ENCODE data around the gene ZNF18.

ZNF18 gene, protein sequence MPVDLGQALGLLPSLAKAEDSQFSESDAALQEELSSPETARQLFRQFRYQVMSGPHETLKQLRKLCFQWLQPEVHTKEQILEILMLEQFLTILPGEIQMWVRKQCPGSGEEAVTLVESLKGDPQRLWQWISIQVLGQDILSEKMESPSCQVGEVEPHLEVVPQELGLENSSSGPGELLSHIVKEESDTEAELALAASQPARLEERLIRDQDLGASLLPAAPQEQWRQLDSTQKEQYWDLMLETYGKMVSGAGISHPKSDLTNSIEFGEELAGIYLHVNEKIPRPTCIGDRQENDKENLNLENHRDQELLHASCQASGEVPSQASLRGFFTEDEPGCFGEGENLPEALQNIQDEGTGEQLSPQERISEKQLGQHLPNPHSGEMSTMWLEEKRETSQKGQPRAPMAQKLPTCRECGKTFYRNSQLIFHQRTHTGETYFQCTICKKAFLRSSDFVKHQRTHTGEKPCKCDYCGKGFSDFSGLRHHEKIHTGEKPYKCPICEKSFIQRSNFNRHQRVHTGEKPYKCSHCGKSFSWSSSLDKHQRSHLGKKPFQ

DNA sequence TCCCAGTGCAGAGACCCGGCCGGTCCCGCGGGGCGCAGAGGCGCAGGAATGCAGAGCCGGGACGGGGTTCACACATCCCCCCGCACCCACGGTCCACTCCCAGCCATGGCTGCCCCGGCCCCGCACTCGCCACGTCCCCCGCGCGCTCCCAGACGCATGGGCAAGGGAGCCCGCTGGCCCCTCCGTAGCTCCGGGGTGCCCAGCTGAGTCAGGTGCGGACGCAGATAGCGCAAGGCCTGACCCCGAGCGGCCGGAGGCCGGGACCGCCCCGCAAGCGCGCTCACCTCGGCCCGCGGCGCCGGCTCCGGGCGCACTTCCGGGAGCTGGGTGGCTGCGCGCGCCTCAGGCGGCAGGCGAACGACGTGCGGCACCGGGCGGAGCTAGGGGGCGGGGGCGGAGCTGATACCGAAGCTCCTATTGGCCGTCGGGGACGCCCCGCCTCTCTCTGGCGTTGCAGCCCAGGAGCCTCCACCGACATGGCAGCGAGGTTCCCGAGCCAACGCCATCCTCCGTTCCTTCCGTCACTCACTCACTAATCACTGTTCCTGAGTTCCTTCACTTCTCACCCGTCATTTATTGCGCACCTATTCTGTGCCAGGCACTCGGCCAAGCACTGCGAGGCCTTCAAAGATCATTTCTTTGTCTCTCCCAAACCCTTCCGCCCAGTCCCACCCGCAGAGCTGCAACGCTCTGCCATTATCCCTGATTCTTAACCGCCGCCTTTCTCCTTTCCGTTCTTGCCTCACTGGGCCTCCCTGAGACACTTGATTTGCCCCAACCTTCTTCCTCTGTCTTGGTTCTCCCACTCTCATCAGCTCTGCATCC lies at the start of gene ZNF18:
ZNF18 (minus strand) TSS at position 329 of the 825 bp plus-strand sequence. CDS start 4,646 bp downstream, outside the sequence.
- in situ Hi-C loops (cut with MboI; ENCODE audit: low sequenced_read_pairs): no loop called here

DNA sequence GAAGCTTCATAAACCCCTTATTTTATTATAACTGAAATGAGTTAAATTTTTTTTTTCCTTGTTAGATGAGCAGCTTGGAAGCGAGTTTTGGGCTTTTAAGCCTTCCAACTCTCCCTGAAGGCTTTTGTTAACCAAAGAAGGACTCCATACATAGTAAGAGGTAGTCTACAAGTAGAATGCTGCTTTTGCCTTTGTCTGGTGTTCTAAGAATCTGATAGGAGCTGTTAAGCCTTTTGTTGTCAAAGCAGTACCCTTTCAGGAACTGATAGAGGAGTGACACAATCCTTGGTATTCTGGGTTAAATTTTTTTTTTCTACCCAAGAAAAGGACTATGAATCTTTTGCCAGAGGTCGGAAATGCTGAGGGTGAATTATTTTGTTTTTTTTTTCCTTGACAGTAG lies 49.5 kb upstream of the ZNF18 start:
- in situ Hi-C loops (cut with MboI; ENCODE audit: low sequenced_read_pairs): no loop called here

DNA sequence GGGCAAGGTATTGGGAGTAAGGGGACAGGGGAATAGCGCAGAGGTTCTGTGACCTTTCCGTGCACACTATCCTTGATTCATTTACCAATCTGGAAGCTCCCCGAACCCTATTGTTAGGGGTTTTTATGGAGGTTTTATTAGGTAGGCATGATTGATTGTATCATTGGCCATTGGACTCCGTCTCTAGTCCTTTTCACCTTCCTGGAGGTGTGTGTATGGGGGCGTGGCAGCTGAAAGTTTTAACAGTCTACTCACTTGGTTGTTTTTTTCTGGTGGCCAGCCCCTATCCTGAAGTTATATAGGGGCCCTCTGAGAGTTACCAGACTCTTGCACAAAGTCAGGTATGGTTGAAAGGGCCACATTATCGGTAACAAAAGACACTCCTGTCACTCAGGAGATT lies 46.4 kb upstream of the ZNF18 start:
- in situ Hi-C loops (cut with MboI; ENCODE audit: low sequenced_read_pairs): no loop called here

DNA sequence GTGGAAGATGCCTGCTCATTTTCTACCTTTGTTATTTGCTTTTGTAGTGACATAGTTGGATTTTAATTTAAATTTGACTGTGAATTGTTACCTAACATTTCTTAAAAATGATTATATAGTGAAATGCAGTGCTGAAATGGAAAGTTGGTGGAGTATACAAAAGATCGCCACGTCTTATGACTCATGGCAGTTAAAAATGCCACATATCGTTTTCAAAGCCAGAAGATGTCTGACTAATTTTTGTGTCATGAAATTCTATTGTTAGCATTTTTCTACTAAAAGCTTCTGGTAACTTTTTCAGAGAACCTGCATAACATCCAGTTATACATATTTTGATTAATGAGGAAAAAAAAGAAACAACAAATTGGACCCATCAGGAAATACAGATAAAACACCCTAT lies 44.0 kb upstream of the ZNF18 start:
- in situ Hi-C loops (cut with MboI; ENCODE audit: low sequenced_read_pairs): no loop called here

DNA sequence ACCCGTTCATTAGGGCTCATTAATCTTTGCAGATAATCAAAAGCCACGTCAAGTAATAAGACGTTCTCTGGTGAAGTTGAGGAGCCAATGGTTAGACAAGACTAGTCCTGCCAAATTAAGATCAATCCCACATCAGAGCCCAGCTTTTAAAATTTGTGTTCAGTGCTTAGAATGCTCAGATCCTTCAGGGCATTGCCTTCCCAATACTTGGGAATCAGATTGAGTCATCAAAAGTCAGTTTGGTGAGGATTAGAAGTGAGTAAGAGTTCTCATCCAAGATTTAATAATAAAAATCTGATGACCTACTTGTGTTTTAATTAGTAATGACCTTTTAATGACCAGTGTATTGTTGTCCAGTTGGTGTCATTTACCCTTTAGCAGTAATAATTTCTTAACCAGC lies 43.2 kb upstream of the ZNF18 start:
- in situ Hi-C loops (cut with MboI; ENCODE audit: low sequenced_read_pairs): no loop called here

DNA sequence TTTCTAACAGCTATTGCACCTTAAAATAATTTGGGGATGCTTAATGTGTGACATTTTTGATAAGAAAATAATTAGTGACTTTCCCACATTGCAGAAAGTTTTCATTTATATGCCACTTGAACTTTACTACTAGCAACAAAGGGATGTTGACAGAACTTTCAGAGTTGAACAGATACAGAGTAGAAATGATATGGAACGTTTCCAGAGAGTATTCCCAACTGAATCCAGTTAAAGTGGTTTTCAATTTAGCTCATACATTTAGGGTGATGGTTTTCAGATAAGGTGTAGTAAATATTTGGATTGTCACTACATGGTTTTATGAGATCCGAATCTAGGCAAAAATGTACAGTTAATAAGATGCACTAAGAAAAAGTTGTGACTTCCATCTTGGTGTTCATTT lies 40.7 kb upstream of the ZNF18 start:
- in situ Hi-C loops (cut with MboI; ENCODE audit: low sequenced_read_pairs): no loop called here

DNA sequence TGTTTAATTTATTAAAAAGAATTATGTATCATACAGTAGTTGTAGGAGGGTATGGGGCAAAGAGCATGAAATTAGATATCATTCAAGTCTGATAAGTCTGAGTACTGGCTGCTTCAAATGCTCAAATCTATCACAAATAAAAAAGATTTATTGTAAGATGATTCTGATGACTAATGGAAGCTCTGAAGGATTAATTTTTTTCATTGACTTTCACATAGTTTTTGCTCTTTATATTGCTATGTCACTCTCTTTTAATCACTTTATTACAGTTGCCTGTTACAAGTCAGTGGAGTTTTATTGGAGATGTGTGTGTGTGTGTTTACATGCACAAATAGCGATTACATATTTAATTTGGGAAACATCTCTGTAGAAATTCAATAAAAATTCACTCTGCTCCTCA lies 38.4 kb upstream of the ZNF18 start:
- in situ Hi-C loops (cut with MboI; ENCODE audit: low sequenced_read_pairs): no loop called here

DNA sequence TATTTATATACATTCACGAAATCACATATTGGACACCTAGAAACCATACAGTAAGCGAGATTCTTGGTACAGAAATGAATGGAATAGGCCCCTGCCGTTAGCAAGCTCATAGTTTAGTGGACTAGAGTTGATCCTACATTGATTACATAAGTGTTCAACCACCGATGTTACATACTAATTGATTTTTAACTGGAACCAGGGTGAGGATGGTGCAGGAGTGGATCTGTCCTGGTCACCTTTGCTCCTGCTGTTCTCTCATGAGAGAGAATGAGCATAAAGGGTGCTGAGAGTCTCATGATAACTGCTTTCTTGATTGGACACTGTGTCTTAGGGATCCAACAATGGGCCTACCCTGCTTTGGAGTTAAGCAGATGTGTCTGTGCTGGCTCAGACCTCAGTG lies 37.3 kb upstream of the ZNF18 start:
- in situ Hi-C loops (cut with MboI; ENCODE audit: low sequenced_read_pairs): no loop called here

DNA sequence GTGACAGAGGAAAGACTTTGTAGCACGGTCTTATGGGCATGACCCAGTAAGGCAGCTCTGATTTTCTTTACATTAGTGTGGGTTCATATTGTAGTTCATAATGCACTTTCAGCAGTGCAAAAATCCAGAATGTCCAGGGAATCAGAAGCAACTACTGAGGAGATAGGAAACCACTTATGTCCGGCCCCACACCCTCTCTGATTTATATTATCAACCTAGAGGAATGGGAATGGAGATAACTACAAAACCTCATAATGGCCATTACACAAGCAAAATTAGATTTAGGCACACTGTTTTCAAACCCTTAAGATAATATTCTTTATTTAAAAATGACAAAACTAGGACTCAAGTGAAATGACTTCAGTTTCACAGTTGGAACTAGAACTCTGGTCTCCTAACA lies 31.3 kb upstream of the ZNF18 start:
- in situ Hi-C loops (cut with MboI; ENCODE audit: low sequenced_read_pairs): no loop called here

DNA sequence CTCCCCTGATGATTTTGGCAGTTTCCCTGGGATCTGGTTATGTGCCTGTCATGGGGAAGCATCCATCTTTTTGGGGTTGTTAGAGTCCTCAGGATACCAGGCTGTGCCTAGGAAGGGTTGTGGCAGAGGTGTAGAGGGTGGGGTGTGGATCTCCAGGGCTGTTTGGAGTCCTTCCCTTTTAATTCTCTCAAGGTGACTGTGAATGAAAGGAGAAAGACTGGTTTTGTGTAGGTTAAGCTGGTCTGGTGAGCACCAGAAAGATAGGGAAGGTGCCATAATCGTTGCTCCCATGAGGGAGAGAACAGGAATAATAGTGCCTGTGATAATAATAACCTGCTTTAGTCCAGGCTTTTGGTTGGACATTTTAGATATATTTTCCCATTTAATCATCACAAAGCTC lies 30.4 kb upstream of the ZNF18 start:
- in situ Hi-C loops (cut with MboI; ENCODE audit: low sequenced_read_pairs): no loop called here

DNA sequence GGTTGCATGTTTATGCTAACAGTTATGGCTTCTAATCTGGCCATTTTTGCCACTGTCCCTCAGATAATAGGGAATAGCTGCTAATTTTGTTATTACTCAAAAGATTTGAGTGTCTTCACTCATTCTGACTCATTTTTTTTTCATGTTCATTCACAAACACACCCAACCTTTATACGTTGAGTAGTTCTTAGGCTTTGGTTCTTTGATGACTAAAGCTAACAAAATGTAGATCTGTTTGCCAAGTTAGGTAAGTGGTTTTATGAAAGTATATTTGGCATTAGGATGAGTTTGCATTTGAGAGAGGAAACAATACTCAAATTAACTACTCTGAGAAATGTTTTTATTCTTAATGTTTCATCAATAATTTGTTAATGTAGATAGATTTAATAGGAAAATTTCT lies 27.1 kb upstream of the ZNF18 start:
- in situ Hi-C loops (cut with MboI; ENCODE audit: low sequenced_read_pairs): no loop called here

DNA sequence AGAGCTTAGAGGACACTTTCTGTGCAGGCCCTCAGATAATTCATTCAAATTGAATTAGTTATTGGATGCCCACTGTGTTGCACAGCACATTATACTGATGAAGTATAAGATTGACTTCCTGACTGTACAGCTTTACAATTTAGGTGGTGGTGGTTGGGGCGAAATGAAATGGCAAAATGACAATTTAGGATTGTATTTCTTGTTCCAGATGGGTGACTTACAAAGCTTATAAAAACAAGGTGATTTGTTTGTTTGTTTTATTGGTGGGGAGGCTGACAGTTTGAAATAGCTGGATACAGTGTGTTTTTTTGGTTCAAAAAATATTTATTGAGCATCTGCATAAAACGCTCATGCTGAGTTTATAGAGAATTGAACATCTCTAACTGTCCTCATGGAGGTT lies 25.0 kb upstream of the ZNF18 start:
- in situ Hi-C loops (cut with MboI; ENCODE audit: low sequenced_read_pairs): no loop called here

DNA sequence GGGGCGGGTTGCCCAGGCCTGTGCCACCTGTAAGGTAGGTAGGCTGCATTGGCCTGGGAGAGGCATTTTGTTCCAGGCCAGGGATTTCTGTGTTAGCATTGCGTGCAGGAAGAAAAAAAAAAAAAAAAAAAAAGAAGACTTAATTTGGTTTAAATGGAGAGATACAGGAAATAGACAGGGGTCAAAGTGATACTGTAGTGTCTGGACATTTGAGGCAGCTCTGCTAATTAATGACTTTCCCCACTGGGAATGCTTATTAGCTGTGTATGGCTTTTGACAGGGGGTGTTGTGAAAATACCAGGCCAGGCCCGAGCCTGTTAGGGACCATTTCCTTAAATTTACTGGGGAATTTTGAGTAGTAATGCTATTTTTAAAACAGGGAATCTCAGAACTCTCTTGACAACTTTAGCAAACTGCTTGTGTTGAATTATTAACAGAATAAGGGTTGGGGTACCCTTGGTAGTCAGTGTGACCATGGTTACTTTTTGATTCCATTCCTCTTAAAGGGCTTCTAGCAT lies 24.4 kb upstream of the ZNF18 start:
- in situ Hi-C loops (cut with MboI; ENCODE audit: low sequenced_read_pairs): no loop called here

DNA sequence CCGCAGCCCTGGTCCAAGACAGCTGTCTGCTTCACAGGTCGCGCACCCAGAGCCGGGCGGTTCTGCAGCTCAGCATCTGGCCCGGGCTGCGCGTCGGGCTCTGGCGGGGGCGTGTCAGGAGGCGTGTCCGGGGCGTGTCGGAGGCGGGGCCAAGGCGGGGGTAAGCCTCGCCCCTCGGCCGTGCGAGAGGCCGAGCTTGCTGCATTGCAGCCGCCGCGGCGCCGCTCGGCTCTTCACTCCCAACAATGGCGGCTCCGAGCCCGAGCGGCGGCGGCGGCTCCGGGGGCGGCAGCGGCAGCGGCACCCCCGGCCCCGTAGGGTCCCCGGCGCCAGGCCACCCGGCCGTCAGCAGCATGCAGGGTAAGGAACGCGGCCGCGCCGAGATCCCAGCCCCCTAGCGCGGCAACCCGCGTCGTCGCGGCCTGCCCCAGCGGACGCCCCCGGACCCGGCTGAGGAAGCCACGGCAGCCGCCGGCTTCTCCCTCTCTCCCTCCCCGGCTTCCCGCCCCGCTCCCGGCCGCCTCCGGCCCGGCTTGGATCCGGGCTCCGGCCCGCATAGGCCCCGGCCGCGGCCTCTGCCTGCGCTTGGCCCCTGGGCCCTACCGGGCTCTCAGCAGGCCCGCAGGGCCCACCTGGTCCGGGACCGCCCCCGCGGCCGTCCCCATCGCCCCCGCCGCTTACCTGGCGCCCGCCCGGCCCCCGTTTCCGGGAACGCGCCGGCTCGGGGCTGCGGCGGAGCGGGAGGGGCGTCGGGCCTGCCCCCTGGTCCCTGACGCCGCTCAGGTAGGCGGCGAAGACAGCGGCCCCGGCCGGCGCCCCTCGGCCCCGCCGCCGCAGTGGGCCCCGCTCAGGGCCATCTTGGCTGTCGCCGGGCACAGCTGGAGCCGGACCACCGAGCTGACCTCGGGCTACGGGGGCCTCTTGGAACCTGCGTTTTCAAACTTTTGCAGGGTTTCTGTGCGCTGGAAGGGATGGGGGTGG lies 23.7 kb upstream of the ZNF18 start, which contains the start of gene MAP2K4:
MAP2K4 (plus strand) TSS at position 236 of the 981 bp plus-strand sequence; CDS start at position 246, 10 bp downstream.
- in situ Hi-C loops (cut with MboI; ENCODE audit: low sequenced_read_pairs): no loop called here

DNA sequence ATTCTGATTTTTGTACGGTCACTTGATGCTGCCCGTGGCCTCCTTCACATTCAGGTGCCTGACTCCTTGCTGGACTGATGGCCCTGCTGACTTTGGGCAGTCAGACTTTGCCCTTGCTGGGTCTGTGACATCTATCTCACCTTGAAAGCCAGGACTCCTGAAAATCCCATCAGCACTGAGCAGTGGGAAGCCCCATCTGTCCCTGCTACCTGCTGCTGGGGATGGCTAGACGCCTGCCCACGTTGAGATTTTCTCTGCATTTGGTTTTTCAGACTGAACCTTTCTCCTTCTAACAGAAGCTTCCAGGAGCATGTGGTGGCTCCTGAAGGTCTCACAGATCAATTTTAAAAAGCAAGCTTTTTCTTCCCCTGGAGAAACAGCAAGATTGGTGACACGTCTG lies 10.2 kb upstream of the ZNF18 start:
- in situ Hi-C loops (cut with MboI; ENCODE audit: low sequenced_read_pairs): no loop called here

DNA sequence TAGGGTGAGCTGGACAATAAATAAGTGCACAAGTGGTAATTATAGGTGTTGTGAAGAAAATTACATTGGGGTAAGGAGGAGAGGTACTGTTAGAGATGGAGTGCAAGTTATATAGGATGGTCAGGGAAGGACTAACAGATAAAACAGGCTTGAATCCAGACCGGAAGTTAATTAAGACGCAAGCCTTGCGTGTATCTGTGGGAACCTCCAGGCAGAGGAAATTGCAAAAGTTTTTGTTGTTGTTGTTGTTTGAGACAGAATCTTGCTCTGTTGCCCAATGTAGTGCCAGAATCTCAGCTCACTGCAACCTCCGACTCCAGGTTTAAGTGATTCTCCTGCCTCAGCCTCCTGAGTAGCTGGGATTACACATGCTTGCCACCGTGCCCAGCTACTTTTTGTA lies 2.4 kb upstream of the ZNF18 start:
- in situ Hi-C loops (cut with MboI; ENCODE audit: low sequenced_read_pairs): no loop called here

DNA sequence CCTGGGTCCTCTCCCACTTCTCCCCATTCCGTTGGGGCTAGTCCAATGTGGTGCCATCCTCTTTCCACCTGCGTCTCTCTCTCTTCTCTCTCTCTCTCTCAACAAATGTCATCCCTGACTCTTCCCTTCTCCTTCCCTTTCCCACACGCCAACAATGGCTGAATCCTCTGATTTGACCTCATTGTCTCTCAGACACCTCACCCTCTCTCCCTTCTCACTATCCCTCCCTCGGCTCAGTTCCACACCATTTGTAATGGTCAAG lies 628 bp upstream of the ZNF18 start:
- in situ Hi-C loops (cut with MboI; ENCODE audit: low sequenced_read_pairs): no loop called here

DNA sequence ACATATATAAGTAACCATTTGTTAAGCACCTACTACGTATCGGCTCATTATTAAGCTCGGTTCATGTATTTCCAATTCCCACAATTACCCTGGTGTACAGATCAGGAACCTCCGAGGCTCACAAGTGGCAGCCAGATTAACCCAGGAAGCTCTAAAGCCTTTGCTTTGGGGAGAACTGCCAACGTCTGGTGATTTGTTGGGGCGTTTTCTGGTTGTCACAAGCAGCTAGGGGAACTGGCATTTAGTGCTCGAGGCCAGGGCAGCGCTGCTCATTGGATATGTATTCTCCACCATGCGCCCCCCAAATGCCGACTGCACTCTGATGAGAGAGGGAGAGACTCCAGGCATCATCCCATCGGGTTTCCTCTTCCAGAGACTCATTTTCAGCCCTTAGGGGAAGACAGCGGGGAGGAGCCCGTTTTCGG lies 541 bp downstream of the ZNF18 start:
- in situ Hi-C loops (cut with MboI; ENCODE audit: low sequenced_read_pairs): no loop called here

DNA sequence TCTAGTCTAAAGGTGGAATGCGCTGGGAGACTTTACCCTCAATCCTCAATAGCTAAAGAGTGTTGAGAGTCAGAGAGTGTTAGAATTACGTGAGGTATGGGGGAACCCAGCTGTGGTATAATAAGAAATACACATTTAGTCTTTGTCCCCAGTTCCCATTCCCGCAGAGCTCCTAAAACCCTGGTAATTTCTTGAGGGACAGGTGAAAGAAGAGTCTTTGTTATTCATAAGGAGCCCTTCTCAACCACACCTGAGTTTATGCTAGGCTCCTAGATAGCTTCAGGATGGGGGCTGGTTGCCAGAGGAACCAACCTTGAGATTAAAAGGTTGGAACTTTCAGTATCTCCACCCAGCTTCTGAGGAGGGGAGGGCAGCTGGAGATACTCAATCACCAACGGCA lies 5.8 kb downstream of the ZNF18 start:
- in situ Hi-C loops (cut with MboI; ENCODE audit: low sequenced_read_pairs): no loop called here

DNA sequence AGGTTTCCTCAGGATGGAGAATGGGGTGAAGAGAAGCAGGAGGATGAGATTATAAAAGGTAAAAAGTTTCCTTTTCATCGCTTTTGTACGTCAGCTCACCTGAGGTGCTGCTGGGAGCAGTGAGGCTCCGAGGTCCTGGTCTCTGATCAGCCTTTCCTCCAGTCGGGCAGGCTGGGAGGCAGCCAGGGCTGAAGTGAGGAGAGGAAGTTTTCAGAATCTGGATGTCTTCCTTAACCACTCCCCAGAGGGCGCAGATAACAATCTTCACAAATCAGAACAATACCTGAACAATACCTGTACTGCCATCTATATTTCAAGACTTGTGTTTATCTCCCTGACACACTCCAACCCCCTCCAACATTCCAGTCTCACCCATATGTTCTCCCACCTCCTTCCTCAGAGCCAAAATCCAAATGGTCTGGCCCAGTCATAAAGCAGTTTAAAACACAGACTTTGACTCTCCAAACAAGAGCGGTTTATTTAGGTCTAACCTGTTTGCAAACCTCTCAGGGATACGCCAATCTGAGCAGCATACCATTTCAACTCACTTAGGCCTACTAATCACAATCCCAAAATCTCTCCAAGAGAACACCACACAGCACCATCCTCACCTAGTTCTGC lies 6.8 kb downstream of the ZNF18 start:
- in situ Hi-C loops (cut with MboI; ENCODE audit: low sequenced_read_pairs): no loop called here

Measured in hTERT RPE-1 (cell line).